ENCODE measurements around the gene HEG1.

HEG1 gene

GRCh38 chr3:125054449-125055329 is 1.1 kb downstream of the HEG1 start:
- no peaks in the 10 kb centered on the region for H3K9me3 ChIP-seq (ENCODE audit: low read length)
- H3K27me3 ChIP-seq (ENCODE audit: control insufficient read depth in 1 of 2, insufficient read depth in 2 of 2, low read length in 2 of 2): no peaks in the 10 kb centered on the region
- H3K4me3 ChIP-seq (ENCODE audit: low read depth in 1 of 2, low read length in 2 of 2): peak overlapping the region; percentile 54 to 58
- peaks cover 68% of the 10 kb centered on the region for H3K4me1 ChIP-seq (ENCODE audit: insufficient read depth, low read length)
- no peaks in the 10 kb centered on the region for H3K36me3 ChIP-seq (ENCODE audit: insufficient read depth, low read length)
- H3K27ac ChIP-seq (ENCODE audit: low read depth, low read length): peak overlapping the region; percentile 95
- peak overlapping the region; percentile 80 for H3K9ac ChIP-seq (ENCODE audit: low read length)

- H3K27ac ChIP-seq (ENCODE audit: low read depth, low read length): peak overlapping the region; percentile 95
- no peaks in the 10 kb centered on the region for H3K9me3 ChIP-seq (ENCODE audit: low read length)
- H3K9ac ChIP-seq (ENCODE audit: low read length): peak overlapping the region; percentile 80
- no peaks in the 10 kb centered on the region for H3K36me3 ChIP-seq (ENCODE audit: insufficient read depth, low read length)
- peaks cover 74% of the 10 kb centered on the region for H3K4me1 ChIP-seq (ENCODE audit: insufficient read depth, low read length)
- peak overlapping the region; percentile 54 to 58 for H3K4me3 ChIP-seq (ENCODE audit: low read depth in 1 of 2, low read length in 2 of 2)
- H3K27me3 ChIP-seq (ENCODE audit: control insufficient read depth in 1 of 2, insufficient read depth in 2 of 2, low read length in 2 of 2): no peaks in the 10 kb centered on the region
Observed at GRCh38 chr3:125054062-125054448, 1.7 kb downstream of the HEG1 start.

- Histone ChIP-seq H3K27ac (ENCODE audit: low read depth, low read length) (peak overlapping the region; percentile 95), H3K4me1 (ENCODE audit: insufficient read depth, low read length) (peaks cover 78% of the 10 kb centered on the region), H3K27me3 (ENCODE audit: control insufficient read depth in 1 of 2, insufficient read depth in 2 of 2, low read length in 2 of 2) (no peaks in the 10 kb centered on the region), H3K36me3 (ENCODE audit: insufficient read depth, low read length) (no peaks in the 10 kb centered on the region), H3K9ac (ENCODE audit: low read length) (peak overlapping the region; percentile 80), H3K4me3 (ENCODE audit: low read depth in 1 of 2, low read length in 2 of 2) (peak overlapping the region in 1 of 2 donors; percentile 54), H3K9me3 (ENCODE audit: low read length) (no peaks in the 10 kb centered on the region)
Observed at GRCh38 chr3:125053304-125053699, 2.5 kb downstream of the HEG1 start.

- Histone ChIP-seq H3K4me3 (ENCODE audit: low read depth in 1 of 2, low read length in 2 of 2) (peak overlapping the region; percentile 18 to 54), H3K27me3 (ENCODE audit: control insufficient read depth in 1 of 2, insufficient read depth in 2 of 2, low read length in 2 of 2) (no peaks in the 10 kb centered on the region), H3K36me3 (ENCODE audit: insufficient read depth, low read length) (no peaks in the 10 kb centered on the region), H3K27ac (ENCODE audit: low read depth, low read length) (peak overlapping the region; percentile 95), H3K9me3 (ENCODE audit: low read length) (no peaks in the 10 kb centered on the region), H3K4me1 (ENCODE audit: insufficient read depth, low read length) (peaks cover 78% of the 10 kb centered on the region), H3K9ac (ENCODE audit: low read length) (peak overlapping the region; percentile 24)
Observed at GRCh38 chr3:125052624-125053303, 3.0 kb downstream of the HEG1 start.

GRCh38 chr3:125051715-125052581 is 3.8 kb downstream of the HEG1 start:
- Histone ChIP-seq H3K9me3 (ENCODE audit: low read length) (no peaks in the 10 kb centered on the region), H3K4me1 (ENCODE audit: insufficient read depth, low read length) (peaks cover 80% of the 10 kb centered on the region), H3K36me3 (ENCODE audit: insufficient read depth, low read length) (peaks cover 5% of the 10 kb centered on the region), H3K27me3 (ENCODE audit: control insufficient read depth in 1 of 2, insufficient read depth in 2 of 2, low read length in 2 of 2) (no peaks in the 10 kb centered on the region), H3K9ac (ENCODE audit: low read length) (peak overlapping the region; percentile 24), H3K27ac (ENCODE audit: low read depth, low read length) (peak overlapping the region; percentile 95), H3K4me3 (ENCODE audit: low read depth in 1 of 2, low read length in 2 of 2) (peak overlapping the region; percentile 18 to 54)

GRCh38 chr3:125051205-125051604 is 4.6 kb downstream of the HEG1 start:
- H3K4me1 ChIP-seq (ENCODE audit: insufficient read depth, low read length): peaks cover 77% of the 10 kb centered on the region
- no peaks in the 10 kb centered on the region for H3K9me3 ChIP-seq (ENCODE audit: low read length)
- no peak overlapping the region for H3K9ac ChIP-seq (ENCODE audit: low read length)
- H3K36me3 ChIP-seq (ENCODE audit: insufficient read depth, low read length): peaks cover 10% of the 10 kb centered on the region
- H3K4me3 ChIP-seq (ENCODE audit: low read depth in 1 of 2, low read length in 2 of 2): no peak overlapping the region
- no peaks in the 10 kb centered on the region for H3K27me3 ChIP-seq (ENCODE audit: control insufficient read depth in 1 of 2, insufficient read depth in 2 of 2, low read length in 2 of 2)
- H3K27ac ChIP-seq (ENCODE audit: low read depth, low read length): peak overlapping the region; percentile 95

GRCh38 chr3:125050488-125051090 is 5.2 kb downstream of the HEG1 start:
- Histone ChIP-seq H3K9ac (ENCODE audit: low read length) (no peak overlapping the region), H3K27ac (ENCODE audit: low read depth, low read length) (peak overlapping the region; percentile 37), H3K27me3 (ENCODE audit: control insufficient read depth in 1 of 2, insufficient read depth in 2 of 2, low read length in 2 of 2) (no peaks in the 10 kb centered on the region), H3K9me3 (ENCODE audit: low read length) (no peaks in the 10 kb centered on the region), H3K36me3 (ENCODE audit: insufficient read depth, low read length) (peaks cover 10% of the 10 kb centered on the region), H3K4me3 (ENCODE audit: low read depth in 1 of 2, low read length in 2 of 2) (no peak overlapping the region), H3K4me1 (ENCODE audit: insufficient read depth, low read length) (peaks cover 81% of the 10 kb centered on the region)

GRCh38 chr3:125048282-125048681 is 7.5 kb downstream of the HEG1 start:
- H3K4me3 ChIP-seq (ENCODE audit: low read depth in 1 of 2, low read length in 2 of 2): peak overlapping the region in 1 of 2 donors; percentile 4
- peak overlapping the region; percentile 27 for H3K27ac ChIP-seq (ENCODE audit: low read depth, low read length)
- no peaks in the 10 kb centered on the region for H3K9me3 ChIP-seq (ENCODE audit: low read length)
- no peak overlapping the region for H3K9ac ChIP-seq (ENCODE audit: low read length)
- H3K4me1 ChIP-seq (ENCODE audit: insufficient read depth, low read length): peaks cover 94% of the 10 kb centered on the region
- H3K36me3 ChIP-seq (ENCODE audit: insufficient read depth, low read length): peaks cover 10% of the 10 kb centered on the region
- H3K27me3 ChIP-seq (ENCODE audit: control insufficient read depth in 1 of 2, insufficient read depth in 2 of 2, low read length in 2 of 2): no peaks in the 10 kb centered on the region

- Histone ChIP-seq H3K4me1 (ENCODE audit: insufficient read depth, low read length) (peaks cover 82% of the 10 kb centered on the region), H3K36me3 (ENCODE audit: insufficient read depth, low read length) (peaks cover 10% of the 10 kb centered on the region), H3K9me3 (ENCODE audit: low read length) (no peaks in the 10 kb centered on the region), H3K27ac (ENCODE audit: low read depth, low read length) (no peak overlapping the region), H3K4me3 (ENCODE audit: low read depth in 1 of 2, low read length in 2 of 2) (no peak overlapping the region), H3K27me3 (ENCODE audit: control insufficient read depth in 1 of 2, insufficient read depth in 2 of 2, low read length in 2 of 2) (no peaks in the 10 kb centered on the region), H3K9ac (ENCODE audit: low read length) (no peak overlapping the region)
Observed at GRCh38 chr3:125045965-125046364, 9.8 kb downstream of the HEG1 start.

- no peak overlapping the region for H3K27ac ChIP-seq (ENCODE audit: low read depth, low read length)
- H3K36me3 ChIP-seq (ENCODE audit: insufficient read depth, low read length): peaks cover 10% of the 10 kb centered on the region
- no peak overlapping the region for H3K9ac ChIP-seq (ENCODE audit: low read length)
- no peaks in the 10 kb centered on the region for H3K9me3 ChIP-seq (ENCODE audit: low read length)
- H3K27me3 ChIP-seq (ENCODE audit: control insufficient read depth in 1 of 2, insufficient read depth in 2 of 2, low read length in 2 of 2): no peaks in the 10 kb centered on the region
- H3K4me3 ChIP-seq (ENCODE audit: low read depth in 1 of 2, low read length in 2 of 2): no peak overlapping the region
- peaks cover 81% of the 10 kb centered on the region for H3K4me1 ChIP-seq (ENCODE audit: insufficient read depth, low read length)
Observed at GRCh38 chr3:125045194-125045593, 10.6 kb downstream of the HEG1 start.

Data from muscle layer of colon (tissue), 2 donors.